ENCODE data around the gene NEAT1. TPM values are rescaled to one million over a fixed set of nuclear protein-coding genes. Genes with fewer than 3 reads are reported as not detected.
A peak's percentile ranks its signal among the peaks of the same experiment; 100 is the strongest.

NEAT1 gene
- total and polyA plus RNA-seq, 9 of the 15 experiments (the other 6 are each of a cell fraction or from before 2014, with no cell fraction given): 20.1 to 389 (median 62.8) TPM

DNA sequence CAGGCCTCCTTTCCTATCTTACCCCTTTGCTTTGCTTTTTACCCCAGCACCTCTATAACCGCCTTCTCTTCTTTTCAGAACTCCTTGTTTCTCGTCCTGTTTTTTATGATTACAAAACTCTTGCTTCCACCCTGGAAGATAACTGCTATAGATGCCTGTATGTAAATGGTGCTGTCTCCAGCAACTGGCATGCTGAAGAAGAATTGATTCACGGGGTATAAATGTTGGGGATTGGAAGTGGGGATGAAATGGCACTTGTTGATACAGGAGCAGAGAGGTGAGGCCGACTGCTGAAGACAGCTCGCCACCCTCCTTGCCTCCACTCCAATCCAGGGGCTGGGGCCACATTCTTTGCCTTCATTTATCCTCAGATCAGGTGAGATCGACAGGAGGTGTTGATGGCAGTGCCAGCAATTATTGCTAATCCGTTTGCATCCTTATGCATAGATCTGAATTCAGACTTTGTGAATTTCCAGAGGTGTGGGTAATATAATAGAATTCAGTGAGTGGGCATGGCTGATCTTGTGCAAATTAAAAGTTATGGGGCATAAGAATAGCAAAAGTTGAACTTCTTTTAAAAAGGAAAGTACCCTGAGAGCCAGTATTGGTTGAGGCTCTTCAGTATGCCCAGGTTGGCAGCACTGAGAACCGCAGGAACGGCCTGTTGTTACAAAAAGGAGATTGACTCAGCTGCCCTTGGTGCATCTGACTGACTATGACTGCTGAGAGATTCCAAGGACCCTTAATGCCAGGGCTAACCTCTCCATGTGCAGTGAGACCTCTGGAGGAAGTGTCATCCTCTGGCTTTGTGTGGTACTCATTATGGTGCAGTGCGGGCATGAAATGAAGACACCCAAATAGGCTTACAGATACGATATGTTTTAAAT is 5.3 kb downstream of the NEAT1 start (continued):
- TF ChIP-seq, protein P1, sequence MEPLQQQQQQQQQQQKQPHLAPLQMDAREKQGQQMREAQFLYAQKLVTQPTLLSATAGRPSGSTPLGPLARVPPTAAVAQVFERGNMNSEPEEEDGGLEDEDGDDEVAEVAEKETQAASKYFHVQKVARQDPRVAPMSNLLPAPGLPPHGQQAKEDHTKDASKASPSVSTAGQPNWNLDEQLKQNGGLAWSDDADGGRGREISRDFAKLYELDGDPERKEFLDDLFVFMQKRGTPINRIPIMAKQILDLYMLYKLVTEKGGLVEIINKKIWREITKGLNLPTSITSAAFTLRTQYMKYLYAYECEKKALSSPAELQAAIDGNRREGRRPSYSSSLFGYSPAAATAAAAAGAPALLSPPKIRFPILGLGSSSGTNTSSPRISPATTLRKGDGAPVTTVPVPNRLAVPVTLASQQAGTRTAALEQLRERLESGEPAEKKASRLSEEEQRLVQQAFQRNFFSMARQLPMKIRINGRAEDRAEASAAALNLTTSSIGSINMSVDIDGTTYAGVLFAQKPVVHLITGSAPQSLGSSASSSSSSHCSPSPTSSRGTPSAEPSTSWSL (CRISPR knock-in tag; IDR thresholded peaks at IDR 0.05; ENCODE audit: borderline replicate concordance): no peak
- TF ChIP-seq, protein P2, sequence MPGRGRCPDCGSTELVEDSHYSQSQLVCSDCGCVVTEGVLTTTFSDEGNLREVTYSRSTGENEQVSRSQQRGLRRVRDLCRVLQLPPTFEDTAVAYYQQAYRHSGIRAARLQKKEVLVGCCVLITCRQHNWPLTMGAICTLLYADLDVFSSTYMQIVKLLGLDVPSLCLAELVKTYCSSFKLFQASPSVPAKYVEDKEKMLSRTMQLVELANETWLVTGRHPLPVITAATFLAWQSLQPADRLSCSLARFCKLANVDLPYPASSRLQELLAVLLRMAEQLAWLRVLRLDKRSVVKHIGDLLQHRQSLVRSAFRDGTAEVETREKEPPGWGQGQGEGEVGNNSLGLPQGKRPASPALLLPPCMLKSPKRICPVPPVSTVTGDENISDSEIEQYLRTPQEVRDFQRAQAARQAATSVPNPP (IDR thresholded peaks at IDR 0.05; ENCODE audit: borderline replicate concordance, insufficient read depth, insufficient read length): no peak
- TF ChIP-seq, protein P3, sequence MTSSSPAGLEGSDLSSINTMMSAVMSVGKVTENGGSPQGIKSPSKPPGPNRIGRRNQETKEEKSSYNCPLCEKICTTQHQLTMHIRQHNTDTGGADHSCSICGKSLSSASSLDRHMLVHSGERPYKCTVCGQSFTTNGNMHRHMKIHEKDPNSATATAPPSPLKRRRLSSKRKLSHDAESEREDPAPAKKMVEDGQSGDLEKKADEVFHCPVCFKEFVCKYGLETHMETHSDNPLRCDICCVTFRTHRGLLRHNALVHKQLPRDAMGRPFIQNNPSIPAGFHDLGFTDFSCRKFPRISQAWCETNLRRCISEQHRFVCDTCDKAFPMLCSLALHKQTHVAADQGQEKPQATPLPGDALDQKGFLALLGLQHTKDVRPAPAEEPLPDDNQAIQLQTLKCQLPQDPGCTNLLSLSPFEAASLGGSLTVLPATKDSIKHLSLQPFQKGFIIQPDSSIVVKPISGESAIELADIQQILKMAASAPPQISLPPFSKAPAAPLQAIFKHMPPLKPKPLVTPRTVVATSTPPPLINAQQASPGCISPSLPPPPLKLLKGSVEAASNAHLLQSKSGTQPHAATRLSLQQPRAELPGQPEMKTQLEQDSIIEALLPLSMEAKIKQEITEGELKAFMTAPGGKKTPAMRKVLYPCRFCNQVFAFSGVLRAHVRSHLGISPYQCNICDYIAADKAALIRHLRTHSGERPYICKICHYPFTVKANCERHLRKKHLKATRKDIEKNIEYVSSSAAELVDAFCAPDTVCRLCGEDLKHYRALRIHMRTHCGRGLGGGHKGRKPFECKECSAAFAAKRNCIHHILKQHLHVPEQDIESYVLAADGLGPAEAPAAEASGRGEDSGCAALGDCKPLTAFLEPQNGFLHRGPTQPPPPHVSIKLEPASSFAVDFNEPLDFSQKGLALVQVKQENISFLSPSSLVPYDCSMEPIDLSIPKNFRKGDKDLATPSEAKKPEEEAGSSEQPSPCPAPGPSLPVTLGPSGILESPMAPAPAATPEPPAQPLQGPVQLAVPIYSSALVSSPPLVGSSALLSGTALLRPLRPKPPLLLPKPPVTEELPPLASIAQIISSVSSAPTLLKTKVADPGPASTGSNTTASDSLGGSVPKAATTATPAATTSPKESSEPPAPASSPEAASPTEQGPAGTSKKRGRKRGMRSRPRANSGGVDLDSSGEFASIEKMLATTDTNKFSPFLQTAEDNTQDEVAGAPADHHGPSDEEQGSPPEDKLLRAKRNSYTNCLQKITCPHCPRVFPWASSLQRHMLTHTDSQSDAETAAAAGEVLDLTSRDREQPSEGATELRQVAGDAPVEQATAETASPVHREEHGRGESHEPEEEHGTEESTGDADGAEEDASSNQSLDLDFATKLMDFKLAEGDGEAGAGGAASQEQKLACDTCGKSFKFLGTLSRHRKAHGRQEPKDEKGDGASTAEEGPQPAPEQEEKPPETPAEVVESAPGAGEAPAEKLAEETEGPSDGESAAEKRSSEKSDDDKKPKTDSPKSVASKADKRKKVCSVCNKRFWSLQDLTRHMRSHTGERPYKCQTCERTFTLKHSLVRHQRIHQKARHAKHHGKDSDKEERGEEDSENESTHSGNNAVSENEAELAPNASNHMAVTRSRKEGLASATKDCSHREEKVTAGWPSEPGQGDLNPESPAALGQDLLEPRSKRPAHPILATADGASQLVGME (CRISPR knock-in tag; IDR thresholded peaks at IDR 0.05): no peak
- TF ChIP-seq HDAC6 (IDR thresholded peaks at IDR 0.05; ENCODE audit: low read depth, low read length): 0 out of 2 replicates have a peak, but pooled peaks have one; percentile 23
- TF ChIP-seq, protein P4, sequence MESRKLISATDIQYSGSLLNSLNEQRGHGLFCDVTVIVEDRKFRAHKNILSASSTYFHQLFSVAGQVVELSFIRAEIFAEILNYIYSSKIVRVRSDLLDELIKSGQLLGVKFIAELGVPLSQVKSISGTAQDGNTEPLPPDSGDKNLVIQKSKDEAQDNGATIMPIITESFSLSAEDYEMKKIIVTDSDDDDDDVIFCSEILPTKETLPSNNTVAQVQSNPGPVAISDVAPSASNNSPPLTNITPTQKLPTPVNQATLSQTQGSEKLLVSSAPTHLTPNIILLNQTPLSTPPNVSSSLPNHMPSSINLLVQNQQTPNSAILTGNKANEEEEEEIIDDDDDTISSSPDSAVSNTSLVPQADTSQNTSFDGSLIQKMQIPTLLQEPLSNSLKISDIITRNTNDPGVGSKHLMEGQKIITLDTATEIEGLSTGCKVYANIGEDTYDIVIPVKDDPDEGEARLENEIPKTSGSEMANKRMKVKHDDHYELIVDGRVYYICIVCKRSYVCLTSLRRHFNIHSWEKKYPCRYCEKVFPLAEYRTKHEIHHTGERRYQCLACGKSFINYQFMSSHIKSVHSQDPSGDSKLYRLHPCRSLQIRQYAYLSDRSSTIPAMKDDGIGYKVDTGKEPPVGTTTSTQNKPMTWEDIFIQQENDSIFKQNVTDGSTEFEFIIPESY (CRISPR knock-in tag; IDR thresholded peaks at IDR 0.05): no peak
- TF ChIP-seq, protein P5, sequence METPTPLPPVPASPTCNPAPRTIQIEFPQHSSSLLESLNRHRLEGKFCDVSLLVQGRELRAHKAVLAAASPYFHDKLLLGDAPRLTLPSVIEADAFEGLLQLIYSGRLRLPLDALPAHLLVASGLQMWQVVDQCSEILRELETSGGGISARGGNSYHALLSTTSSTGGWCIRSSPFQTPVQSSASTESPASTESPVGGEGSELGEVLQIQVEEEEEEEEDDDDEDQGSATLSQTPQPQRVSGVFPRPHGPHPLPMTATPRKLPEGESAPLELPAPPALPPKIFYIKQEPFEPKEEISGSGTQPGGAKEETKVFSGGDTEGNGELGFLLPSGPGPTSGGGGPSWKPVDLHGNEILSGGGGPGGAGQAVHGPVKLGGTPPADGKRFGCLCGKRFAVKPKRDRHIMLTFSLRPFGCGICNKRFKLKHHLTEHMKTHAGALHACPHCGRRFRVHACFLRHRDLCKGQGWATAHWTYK (CRISPR knock-in tag; IDR thresholded peaks at IDR 0.05): peak; percentile 91; the same call in 1 of the 2 replicates

Data from K562 (cell line).